Measurements from ENCODE around the gene MCF2L. TPM values are rescaled to one million over a fixed set of nuclear protein-coding genes. Genes with fewer than 3 reads are reported as not detected.

The MCF2L gene
- total and polyA plus RNA-seq, 2 experiments from 2014 or later: 27.6 to 38.6 TPM

DNA sequence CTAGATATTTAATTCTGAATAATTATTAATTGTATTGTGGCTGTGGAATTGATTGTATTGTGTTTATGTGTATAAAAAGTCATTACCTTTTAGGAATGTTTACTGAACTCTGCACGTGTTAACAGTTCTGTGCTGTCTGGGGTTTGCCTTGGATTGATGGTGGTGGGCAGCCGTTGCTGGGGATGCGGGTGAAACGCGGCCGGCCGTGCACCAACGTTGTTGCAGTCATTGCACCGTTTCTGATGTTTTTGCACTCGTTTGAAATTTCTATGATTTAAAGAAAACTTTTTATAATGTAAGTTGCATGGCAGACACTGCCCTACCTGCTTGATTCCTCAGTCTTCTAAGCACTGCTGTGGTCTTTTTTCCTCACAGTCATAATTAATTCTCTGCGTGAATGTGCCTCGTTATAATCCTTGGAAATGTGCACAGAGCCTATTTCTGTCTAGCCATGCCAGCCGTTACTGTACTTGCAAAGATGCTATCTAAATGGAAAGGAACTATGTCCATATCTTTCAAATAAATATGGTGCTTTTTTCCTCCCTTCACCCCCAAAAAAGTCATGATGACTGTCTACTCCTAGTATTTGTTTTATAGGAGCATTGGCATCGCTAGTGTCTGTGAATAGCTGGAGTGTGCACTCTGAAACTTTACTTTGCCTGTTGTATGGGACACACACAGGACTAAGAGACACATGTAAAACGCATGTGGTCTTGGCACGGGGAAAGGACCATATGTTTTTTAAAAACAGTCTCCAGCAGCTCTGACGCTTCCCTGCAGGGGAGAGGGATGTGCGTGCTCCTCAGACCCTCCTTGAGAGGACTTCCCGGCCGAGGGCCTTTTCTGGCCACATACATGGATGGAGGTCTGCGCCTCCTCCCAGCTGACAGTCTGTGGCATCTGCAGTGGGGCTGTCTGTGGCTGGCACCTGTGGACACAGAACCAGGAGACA is 40.7 kb upstream of the MCF2L start:
- H3K4me3 ChIP-seq: no peak overlapping the region
- H3K27me3 ChIP-seq: no peaks in the 10 kb centered on the region
- H3K36me3 ChIP-seq: no peaks in the 10 kb centered on the region
- peak in 1 of 2 donors; percentile 4 for DNase-seq (ENCODE audit: low read depth in 1 of 2, low spot score in 1 of 2)
- no peak overlapping the region for H3K27ac ChIP-seq
- TF ChIP-seq, protein P1, sequence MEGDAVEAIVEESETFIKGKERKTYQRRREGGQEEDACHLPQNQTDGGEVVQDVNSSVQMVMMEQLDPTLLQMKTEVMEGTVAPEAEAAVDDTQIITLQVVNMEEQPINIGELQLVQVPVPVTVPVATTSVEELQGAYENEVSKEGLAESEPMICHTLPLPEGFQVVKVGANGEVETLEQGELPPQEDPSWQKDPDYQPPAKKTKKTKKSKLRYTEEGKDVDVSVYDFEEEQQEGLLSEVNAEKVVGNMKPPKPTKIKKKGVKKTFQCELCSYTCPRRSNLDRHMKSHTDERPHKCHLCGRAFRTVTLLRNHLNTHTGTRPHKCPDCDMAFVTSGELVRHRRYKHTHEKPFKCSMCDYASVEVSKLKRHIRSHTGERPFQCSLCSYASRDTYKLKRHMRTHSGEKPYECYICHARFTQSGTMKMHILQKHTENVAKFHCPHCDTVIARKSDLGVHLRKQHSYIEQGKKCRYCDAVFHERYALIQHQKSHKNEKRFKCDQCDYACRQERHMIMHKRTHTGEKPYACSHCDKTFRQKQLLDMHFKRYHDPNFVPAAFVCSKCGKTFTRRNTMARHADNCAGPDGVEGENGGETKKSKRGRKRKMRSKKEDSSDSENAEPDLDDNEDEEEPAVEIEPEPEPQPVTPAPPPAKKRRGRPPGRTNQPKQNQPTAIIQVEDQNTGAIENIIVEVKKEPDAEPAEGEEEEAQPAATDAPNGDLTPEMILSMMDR (IDR thresholded peaks at IDR 0.05; ENCODE audit: low read depth, low read length): no peak
- no peaks in the 10 kb centered on the region for H3K4me1 ChIP-seq (ENCODE audit: low read depth)
- no peaks in the 10 kb centered on the region for H3K9me3 ChIP-seq (ENCODE audit: low read depth)

DNA sequence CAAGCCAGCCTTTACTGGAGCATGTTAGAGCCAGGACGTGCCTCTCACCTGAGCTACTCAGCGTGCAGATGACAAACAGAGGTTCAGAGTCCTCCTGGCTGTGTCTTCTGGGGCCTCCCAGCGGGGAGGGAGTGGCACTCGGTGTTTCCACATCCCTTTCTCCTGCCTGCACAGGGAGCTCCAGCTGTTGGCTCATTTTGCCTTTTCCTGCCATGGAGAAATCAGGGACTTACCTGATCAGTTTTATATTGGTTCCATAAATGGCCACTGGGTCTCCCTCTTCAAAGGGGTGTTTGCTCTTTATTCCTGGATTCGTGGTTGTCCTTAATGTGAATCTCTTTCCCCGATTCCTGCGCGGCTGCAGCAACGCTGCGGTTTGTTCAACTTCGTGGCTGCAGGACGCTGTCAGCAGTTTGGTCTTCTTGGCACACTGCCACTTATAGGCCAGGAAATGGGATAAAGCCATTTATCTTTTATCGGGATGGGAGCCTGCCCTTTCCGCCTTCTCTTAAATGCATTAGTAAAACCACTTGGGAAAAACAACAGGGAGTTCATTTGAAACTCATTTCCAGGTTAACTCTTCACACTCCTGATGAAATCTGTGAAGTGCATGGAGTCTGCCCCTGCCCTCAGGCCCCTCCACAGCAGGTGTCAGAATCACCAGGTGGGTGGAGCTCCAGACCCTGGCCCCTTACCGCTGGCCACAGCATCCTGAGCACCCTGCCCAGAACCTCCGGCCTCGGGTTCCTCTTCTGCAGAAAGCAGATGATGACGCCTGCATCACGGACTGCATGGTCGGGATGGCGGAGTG is 39.8 kb upstream of the MCF2L start:
- TF ChIP-seq, protein P1 (IDR thresholded peaks at IDR 0.05; ENCODE audit: low read depth, low read length): no peak
- Histone ChIP-seq H3K27me3 (no peaks in the 10 kb centered on the region), H3K4me1 (ENCODE audit: low read depth) (no peaks in the 10 kb centered on the region), H3K27ac (no peak overlapping the region), H3K9me3 (ENCODE audit: low read depth) (no peaks in the 10 kb centered on the region), H3K36me3 (no peaks in the 10 kb centered on the region), H3K4me3 (no peak overlapping the region)
- peak in 1 of 2 donors; percentile 61 for DNase-seq (ENCODE audit: low read depth in 1 of 2, low spot score in 1 of 2)

DNA sequence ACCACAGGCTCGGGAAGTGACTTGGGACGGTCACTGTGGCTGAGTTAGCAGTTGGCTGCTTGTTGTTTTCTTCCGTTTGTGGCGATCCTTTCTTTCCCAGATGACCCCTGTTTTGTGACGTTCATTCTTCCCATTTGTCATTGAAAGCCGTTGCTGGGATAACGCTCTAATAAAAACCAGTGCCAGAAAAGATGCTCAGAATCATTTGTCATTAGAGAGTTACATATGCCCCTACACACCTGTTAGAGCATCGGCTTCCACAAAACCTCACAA is 39.3 kb upstream of the MCF2L start:
- Histone ChIP-seq H3K4me3 (no peak overlapping the region), H3K36me3 (no peaks in the 10 kb centered on the region), H3K27ac (no peak overlapping the region), H3K27me3 (no peaks in the 10 kb centered on the region), H3K9me3 (ENCODE audit: low read depth) (no peaks in the 10 kb centered on the region), H3K4me1 (ENCODE audit: low read depth) (no peaks in the 10 kb centered on the region)
- no peak for DNase-seq (ENCODE audit: low read depth in 1 of 2, low spot score in 1 of 2)
- TF ChIP-seq, protein P1 (IDR thresholded peaks at IDR 0.05; ENCODE audit: low read depth, low read length): no peak

DNA sequence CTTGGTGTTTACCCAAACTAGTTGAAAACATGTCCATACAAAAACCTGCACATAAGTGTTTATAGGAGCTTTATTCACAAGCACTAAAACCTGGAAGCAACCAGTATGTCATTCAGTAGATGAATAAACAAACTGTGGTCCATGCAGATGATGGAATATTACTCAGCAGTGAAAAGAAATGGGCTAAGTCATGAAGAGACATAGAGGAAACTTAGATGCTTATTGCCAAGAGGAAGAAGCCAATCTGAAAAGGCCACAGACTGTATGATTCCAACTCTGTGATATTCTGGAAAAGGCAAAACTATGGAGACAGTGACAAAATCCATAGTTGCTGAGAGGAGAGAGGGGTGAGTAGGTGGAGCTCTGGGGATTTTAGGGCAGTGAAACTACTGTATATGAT is 38.8 kb upstream of the MCF2L start:
- DNase-seq (ENCODE audit: low read depth in 1 of 2, low spot score in 1 of 2): no peak
- H3K4me1 ChIP-seq (ENCODE audit: low read depth): no peaks in the 10 kb centered on the region

More for the DNA sequence above, 38.8 kb upstream of the MCF2L start:
- H3K27me3 ChIP-seq: no peaks in the 10 kb centered on the region
- no peak overlapping the region for H3K27ac ChIP-seq
- H3K4me3 ChIP-seq: no peak overlapping the region
- no peaks in the 10 kb centered on the region for H3K36me3 ChIP-seq
- TF ChIP-seq, protein P1 (IDR thresholded peaks at IDR 0.05; ENCODE audit: low read depth, low read length): no peak
- H3K9me3 ChIP-seq (ENCODE audit: low read depth): no peaks in the 10 kb centered on the region
